IMR-90 (cell line): ENCODE measurements around the gene SLC6A4. TPM values are rescaled to one million over a fixed set of nuclear protein-coding genes. Genes with fewer than 3 reads are reported as not detected.

ENCODE experiments used
- ATAC-seq: fragments of 200-7000 bp; cut with Tn5 transposase; 2 replicates; pipeline ENCODE4 v1.9.1; 2020; ENCODE audit warnings: low read depth, mild to moderate bottlenecking, moderate library complexity
- BruUV-seq: library from RNA; stranded (reverse); fragments of 400-500 nt; replicated peaks from 2 replicates; lab custom pipeline; 2021; lab: Mats Ljungman, UMichigan
- CTCF ChIA-PET: fragments of 300-600 bp; formaldehyde crosslinking; extraction: SDS; loops from one replicate; lab custom pipeline; 2021; ENCODE audit warnings: antibody characterized with exemption; lab: Yijun Ruan, JAX
- POLR2A ChIA-PET: fragments of 300-600 bp; sonication (Branson Sonifier 250); formaldehyde crosslinking; loops from one replicate; lab custom pipeline; 2022; ENCODE audit warnings: antibody characterized with exemption; ENCODE audit not compliant: unreplicated experiment; lab: Charles Lee
- DNase-seq: peaks from one replicate; pipeline ENCODE4 v3.0.0; 2013
- H2AFZ ChIP-seq: replicated peaks from 2 replicates; pipeline ENCODE3; 2013; ENCODE audit warnings: low read length, mild to moderate bottlenecking; ENCODE audit not compliant: poor library complexity
- H2AK5ac ChIP-seq: 2 replicates; pipeline ENCODE4 v1.6.1; 2013; ENCODE audit warnings: low read depth, low read length, inconsistent platforms
- H2AK9ac ChIP-seq: replicated peaks from 2 replicates; pipeline ENCODE3; 2013; ENCODE audit warnings: mild to moderate bottlenecking, low read depth, low read length, moderate library complexity; ENCODE audit not compliant: poor library complexity
- H2BK120ac ChIP-seq: 2 replicates; pipeline ENCODE4 v1.6.1; 2013; ENCODE audit warnings: low read depth, low read length, inconsistent platforms
- H2BK15ac ChIP-seq: 3 replicates; pipeline ENCODE4 v1.6.1; 2013; ENCODE audit warnings: low read depth, low read length, inconsistent platforms
- H2BK20ac ChIP-seq: 2 replicates; pipeline ENCODE4 v1.6.1; 2013; ENCODE audit warnings: low read depth, mild to moderate bottlenecking, inconsistent platforms, low read length, moderate library complexity
- H2BK5ac ChIP-seq: 2 replicates; pipeline ENCODE4 v1.6.1; 2013; ENCODE audit warnings: mild to moderate bottlenecking, low read depth, low read length, inconsistent platforms; ENCODE audit not compliant: poor library complexity, severe bottlenecking
- H3K14ac ChIP-seq: replicated peaks from 2 replicates; pipeline ENCODE4 v1.6.1; 2013; ENCODE audit warnings: low read depth, low read length, inconsistent platforms
- H3K18ac ChIP-seq: 2 replicates; pipeline ENCODE4 v1.6.1; 2013; ENCODE audit warnings: low read depth, low read length, control low read depth
- H3K23ac ChIP-seq: 2 replicates; pipeline ENCODE4 v1.6.1; 2013; ENCODE audit warnings: low read depth, low read length, inconsistent platforms
- H3K27ac ChIP-seq: 2 replicates; pipeline ENCODE4 v1.5.1; 2013; ENCODE audit warnings: mild to moderate bottlenecking, control low read depth, low read length; ENCODE audit not compliant: insufficient read depth
- H3K27me3 ChIP-seq: 2 replicates; pipeline ENCODE4 v1.6.1; 2013; ENCODE audit warnings: low read length; ENCODE audit not compliant: control insufficient read depth, insufficient read depth
- H3K36me3 ChIP-seq: 2 replicates; pipeline ENCODE4 v1.6.1; 2013; ENCODE audit warnings: low read length, mixed read lengths; ENCODE audit not compliant: control insufficient read depth, insufficient read depth
- H3K4ac ChIP-seq: 2 replicates; pipeline ENCODE4 v1.6.1; 2013; ENCODE audit warnings: low read depth, low read length, inconsistent platforms
- H3K4me1 ChIP-seq: 2 replicates; pipeline ENCODE4 v1.6.1; 2013; ENCODE audit warnings: low read length, mixed read lengths; ENCODE audit not compliant: control insufficient read depth, insufficient read depth
- H3K4me2 ChIP-seq: 2 replicates; pipeline ENCODE4 v1.6.1; 2013; ENCODE audit warnings: low read depth, mild to moderate bottlenecking, control low read depth, low read length, moderate library complexity
- H3K4me3 ChIP-seq: 2 replicates; pipeline ENCODE4 v1.5.1; 2013; ENCODE audit warnings: low read depth, mild to moderate bottlenecking, control low read depth, low read length, moderate library complexity; ENCODE audit not compliant: insufficient read depth
- H3K56ac ChIP-seq: 2 replicates; pipeline ENCODE4 v1.6.1; 2013; ENCODE audit warnings: low read length, inconsistent platforms; ENCODE audit not compliant: insufficient read depth; ENCODE audit errors: extremely low read depth
- H3K79me1 ChIP-seq, 2 experiments: 2 replicates each; pipeline ENCODE4 v1.6.1; 2013; ENCODE audit warnings: low read length in 2 of 2, inconsistent platforms in 1 of 2, low read depth in 1 of 2
- H3K9ac ChIP-seq: 2 replicates; pipeline ENCODE4 v1.6.1; 2013; ENCODE audit warnings: low read depth, low read length, control low read depth
- H3K9me1 ChIP-seq: 2 replicates; pipeline ENCODE4 v1.6.1; 2013; ENCODE audit warnings: low read length, inconsistent platforms; ENCODE audit not compliant: insufficient read depth
- H3K9me3 ChIP-seq: 2 replicates; pipeline ENCODE4 v1.6.1; 2013; ENCODE audit warnings: low read length; ENCODE audit not compliant: control insufficient read depth, insufficient read depth
- H4K20me1 ChIP-seq: 2 replicates; pipeline ENCODE4 v1.6.1; 2013; ENCODE audit warnings: low read length, inconsistent platforms; ENCODE audit not compliant: insufficient read depth
- H4K5ac ChIP-seq: 2 replicates; pipeline ENCODE4 v1.6.1; 2013; ENCODE audit warnings: mild to moderate bottlenecking, low read depth, low read length, control low read depth
- H4K8ac ChIP-seq, 2 experiments: 2 replicates each; pipeline ENCODE4 v1.6.1; 2013; ENCODE audit warnings: low read depth in 2 of 2, low read length in 2 of 2, control low read depth in 1 of 2, inconsistent platforms in 1 of 2
- H4K91ac ChIP-seq: 2 replicates; pipeline ENCODE4 v1.6.1; 2013; ENCODE audit warnings: low read depth, low read length, inconsistent platforms; ENCODE audit not compliant: insufficient read depth
- BHLHE40 ChIP-seq: fragments of 150-350 bp; IDR thresholded peaks from 2 replicates; pipeline ENCODE4 v1.6.1; 2016; ENCODE audit warnings: mild to moderate bottlenecking, low read depth, low read length
- CEBPB ChIP-seq: IDR thresholded peaks from 2 replicates; pipeline ENCODE4 v1.6.1; 2012; ENCODE audit warnings: low read depth, low read length, improper control_type of control experiment
- CHD1 ChIP-seq: IDR thresholded peaks from 2 replicates; pipeline ENCODE4 v1.6.1; 2012; ENCODE audit warnings: low read depth, low read length, improper control_type of control experiment
- FOS ChIP-seq: fragments of 150-350 bp; IDR thresholded peaks from 2 replicates; pipeline ENCODE4 v1.6.1; 2016; ENCODE audit warnings: low read depth, low read length
- MAFK ChIP-seq: IDR thresholded peaks from 2 replicates; pipeline ENCODE4 v1.6.1; 2012; ENCODE audit warnings: low read depth, low read length, improper control_type of control experiment
- MAZ ChIP-seq: IDR thresholded peaks from 2 replicates; pipeline ENCODE4 v1.6.1; 2012; ENCODE audit warnings: low read depth, mild to moderate bottlenecking, low read length, improper control_type of control experiment, moderate library complexity, borderline replicate concordance
- MXI1 ChIP-seq: IDR thresholded peaks from 2 replicates; pipeline ENCODE4 v1.6.1; 2012; ENCODE audit warnings: low read depth, mild to moderate bottlenecking, low read length, moderate library complexity, borderline replicate concordance
- NFE2L2 ChIP-seq: fragments of 150-350 bp; IDR thresholded peaks from 2 replicates; pipeline ENCODE4 v1.6.1; 2016; ENCODE audit warnings: low read depth, mild to moderate bottlenecking, low read length
- POLR2A ChIP-seq: IDR thresholded peaks from 2 replicates; pipeline ENCODE4 v1.6.1; 2012; ENCODE audit warnings: mild to moderate bottlenecking, low read depth, low read length
- RAD21 ChIP-seq: IDR thresholded peaks from 2 replicates; pipeline ENCODE4 v1.6.1; 2012; ENCODE audit warnings: low read length, improper control_type of control experiment
- RCOR1 ChIP-seq: IDR thresholded peaks from 2 replicates; pipeline ENCODE4 v1.6.1; 2012; ENCODE audit warnings: mild to moderate bottlenecking, low read length, improper control_type of control experiment; ENCODE audit not compliant: insufficient replicate concordance
- RFX5 ChIP-seq: IDR thresholded peaks from 2 replicates; pipeline ENCODE4 v1.8.0; 2012; ENCODE audit warnings: low read depth, mild to moderate bottlenecking, low read length, moderate library complexity
- SMC3 ChIP-seq: fragments of 150-350 bp; IDR thresholded peaks from 2 replicates; pipeline ENCODE4 v1.6.1; 2016; ENCODE audit warnings: low read depth, mild to moderate bottlenecking, antibody characterized with exemption, low read length, moderate library complexity
- USF2 ChIP-seq: fragments of 150-350 bp; IDR thresholded peaks from 2 replicates; pipeline ENCODE4 v1.6.1; 2017; ENCODE audit warnings: mild to moderate bottlenecking, antibody characterized with exemption, low read length, low read depth
- WGBS, 2 experiments: methylation state at CpG; one replicate each; pipeline versions ENCODE4 v1.1.5 to v1.1.7; 2013; ENCODE audit warnings: missing lambda C conversion rate in 2 of 2; ENCODE audit not compliant: insufficient read length in 1 of 2; ENCODE audit errors: extremely low coverage in 2 of 2; 5-methylcytosine and 5-hydroxymethylcytosine counted together
- dilution Hi-C: fragments of 300-500 bp; cut with HindIII; formaldehyde crosslinking; loops from one replicate; pipeline ENCODE4 v1.14.3; 2018; ENCODE audit warnings: low sequenced_read_pairs; ENCODE audit not compliant: unreplicated experiment
- in situ Hi-C: fragments of 300-500 bp; cut with MboI; formaldehyde crosslinking; loops from 3 replicates; pipeline ENCODE4 v1.14.3; 2019; ENCODE audit warnings: low sequenced_read_pairs, inconsistent platforms, mixed read lengths
- intact Hi-C: fragments of 100-400 bp; cut with micrococcal nuclease; formaldehyde crosslinking; loops from 2 replicates; pipeline ENCODE4 v1.10.0; 2022
- polyA plus RNA-seq, 3 experiments: library from polyadenylated mRNA; depleted of rRNA; stranded (reverse); fragments of >200 nt; gene quantifications; 2 replicates each; pipeline ENCODE4 v1.2.3, GENCODE V29; 2012; ENCODE audit warnings: low replicate concordance in 1 of 3
- total RNA-seq: library from RNA; depleted of rRNA; stranded (reverse); fragments of >200 nt; gene quantifications from 2 replicates; pipeline ENCODE4 v1.2.3, GENCODE V29; 2012
- TF ChIP-seq, protein P1 (sequence below): conservative IDR thresholded peaks from 2 replicates; pipeline ENCODE4 v1.5.1; 2012; ENCODE audit warnings: mild to moderate bottlenecking, low read depth, low read length, improper control_type of control experiment
- TF ChIP-seq, protein P2 (sequence below): fragments of 150-350 bp; IDR thresholded peaks from 2 replicates; pipeline ENCODE4 v1.6.1; 2016; ENCODE audit warnings: low read depth, mild to moderate bottlenecking, low read length, moderate library complexity, borderline replicate concordance

SLC6A4 gene
- total and polyA plus RNA-seq, 2 of the 4 experiments (the other 2 are of a cell fraction), result under 0.01 TPM; not detected in 1

GRCh38 chr17:30224419-30224960, 11.0 kb downstream of the SLC6A4 start:
- no TSS peak for BruUV-seq
- Histone ChIP-seq H3K36me3 (no peaks in the 10 kb centered on the region), H3K56ac (no peak overlapping the region), H4K8ac (no peak overlapping the region), H2BK15ac (no peak overlapping the region), H3K18ac (no peak overlapping the region), H3K4me1 (no peaks in the 10 kb centered on the region; the same call in 1 of the 2 replicates), H2BK5ac (no peak overlapping the region), H3K4ac (no peak overlapping the region), H4K91ac (no peak overlapping the region), H3K9me3 (no peaks in the 10 kb centered on the region), H2AFZ (no peak overlapping the region), H3K9ac (no peak overlapping the region), H3K14ac (no peak overlapping the region), H4K20me1 (no peaks in the 10 kb centered on the region), H2BK120ac (no peak overlapping the region), H2AK5ac (no peak overlapping the region), H2AK9ac (no peak overlapping the region), H3K27me3 (peaks cover 55% of the 10 kb centered on the region), H4K5ac (no peak overlapping the region), H3K79me1 (no peaks in the 10 kb centered on the region), H2BK20ac (no peak overlapping the region), H3K23ac (no peak overlapping the region), H3K27ac (no peak overlapping the region), H3K4me3 (no peak overlapping the region), H3K4me2 (no peak overlapping the region), H3K9me1 (0 out of 2 replicates have a peak, but pooled peaks cover 3% of the 10 kb centered on the region)
- 80% methylated on average over 1 of the region's 8 CpGs; no CpG with 5 or more reads in 1 of the 2 experiments for WGBS, 2 experiments
- POLR2A ChIA-PET, result no interaction called here
- TF ChIP-seq BHLHE40 (no peak), NFE2L2 (no peak), CHD1 (no peak), RAD21 (no peak), MXI1 (no peak), MAFK (no peak), MAZ (no peak), RCOR1 (no peak), RFX5 (no peak), SMC3 (no peak), POLR2A (no peak), CEBPB (no peak), USF2 (no peak), FOS (no peak)
- TF ChIP-seq, protein P1, sequence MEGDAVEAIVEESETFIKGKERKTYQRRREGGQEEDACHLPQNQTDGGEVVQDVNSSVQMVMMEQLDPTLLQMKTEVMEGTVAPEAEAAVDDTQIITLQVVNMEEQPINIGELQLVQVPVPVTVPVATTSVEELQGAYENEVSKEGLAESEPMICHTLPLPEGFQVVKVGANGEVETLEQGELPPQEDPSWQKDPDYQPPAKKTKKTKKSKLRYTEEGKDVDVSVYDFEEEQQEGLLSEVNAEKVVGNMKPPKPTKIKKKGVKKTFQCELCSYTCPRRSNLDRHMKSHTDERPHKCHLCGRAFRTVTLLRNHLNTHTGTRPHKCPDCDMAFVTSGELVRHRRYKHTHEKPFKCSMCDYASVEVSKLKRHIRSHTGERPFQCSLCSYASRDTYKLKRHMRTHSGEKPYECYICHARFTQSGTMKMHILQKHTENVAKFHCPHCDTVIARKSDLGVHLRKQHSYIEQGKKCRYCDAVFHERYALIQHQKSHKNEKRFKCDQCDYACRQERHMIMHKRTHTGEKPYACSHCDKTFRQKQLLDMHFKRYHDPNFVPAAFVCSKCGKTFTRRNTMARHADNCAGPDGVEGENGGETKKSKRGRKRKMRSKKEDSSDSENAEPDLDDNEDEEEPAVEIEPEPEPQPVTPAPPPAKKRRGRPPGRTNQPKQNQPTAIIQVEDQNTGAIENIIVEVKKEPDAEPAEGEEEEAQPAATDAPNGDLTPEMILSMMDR, result no peak
- TF ChIP-seq, protein P2, sequence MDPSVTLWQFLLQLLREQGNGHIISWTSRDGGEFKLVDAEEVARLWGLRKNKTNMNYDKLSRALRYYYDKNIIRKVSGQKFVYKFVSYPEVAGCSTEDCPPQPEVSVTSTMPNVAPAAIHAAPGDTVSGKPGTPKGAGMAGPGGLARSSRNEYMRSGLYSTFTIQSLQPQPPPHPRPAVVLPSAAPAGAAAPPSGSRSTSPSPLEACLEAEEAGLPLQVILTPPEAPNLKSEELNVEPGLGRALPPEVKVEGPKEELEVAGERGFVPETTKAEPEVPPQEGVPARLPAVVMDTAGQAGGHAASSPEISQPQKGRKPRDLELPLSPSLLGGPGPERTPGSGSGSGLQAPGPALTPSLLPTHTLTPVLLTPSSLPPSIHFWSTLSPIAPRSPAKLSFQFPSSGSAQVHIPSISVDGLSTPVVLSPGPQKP, result no peak
- DNase-seq (no peak), ATAC-seq (no peak)
- dilution Hi-C loops (no loop called here), in situ Hi-C loops (no loop called here), intact Hi-C loops (no loop called here)
- CTCF ChIA-PET, result interaction anchor here (0.7 kb wide), 1 partner anchor 12 kb away, joined by 4 read pairs; no protein-coding TSS in a partner anchor
